Transverse colon (tissue), 3 donors: ENCODE results near the gene CDC42SE1.

Source experiments
- CTCF ChIP-seq, 5 experiments: fragments of 200-600 bp in 3 of 5; fragments of 450-650 bp in 2 of 5; sonication (generic) in 3 of 5; IDR thresholded peaks; 1 replicate in 2 of 5; 2 replicates in 3 of 5; pipeline ENCODE4 v1.5.1; 2016 to 2017; ENCODE audit warnings: antibody characterized with exemption in 5 of 5, inconsistent platforms in 3 of 5, mild to moderate bottlenecking in 2 of 5, moderate library complexity in 1 of 5
- POLR2A ChIP-seq: fragments of 450-650 bp; IDR thresholded peaks from one replicate; pipeline ENCODE4 v1.6.1; 2016; ENCODE audit warnings: antibody characterized with exemption, mild to moderate bottlenecking, moderate library complexity

- TF ChIP-seq CTCF (IDR thresholded peaks at IDR 0.05) (peak in 3 of 5 experiments; percentile 41 to 53 (median 43)), POLR2A (no peak)
These were observed 10.8 kb downstream of the CDC42SE1 start for GRCh38 chr1:151048645-151049032.
